ENCODE results near the gene HAUS7.

Gene HAUS7

GRCh38 chrX:153477364-153477857 lies 7.0 kb upstream of the HAUS7 start:
- TF ChIP-seq BACH2 (CRISPR knock-in tag; IDR thresholded peaks at IDR 0.05; ENCODE audit: borderline replicate concordance) (no peak), TCF4 (CRISPR knock-in tag; IDR thresholded peaks at IDR 0.05; ENCODE audit: borderline replicate concordance) (0 out of 2 replicates have a peak, but pooled peaks have one; percentile 2)
- ATAC-seq: peak; percentile 64

- TF ChIP-seq ISL1 (CRISPR knock-in tag; IDR thresholded peaks at IDR 0.05) (no peak), TCF4 (CRISPR knock-in tag; IDR thresholded peaks at IDR 0.05; ENCODE audit: borderline replicate concordance) (peak; percentile 68), RARB (CRISPR knock-in tag; IDR thresholded peaks at IDR 0.05) (no peak), POU6F1 (CRISPR knock-in tag; IDR thresholded peaks at IDR 0.05; ENCODE audit: borderline replicate concordance, low read depth) (no peak), CREB5 (CRISPR knock-in tag; IDR thresholded peaks at IDR 0.05; ENCODE audit: low read depth) (no peak), ZNF70 (CRISPR knock-in tag; IDR thresholded peaks at IDR 0.05) (peak; percentile 70; the same call in 1 of the 2 replicates), SNAI2 (CRISPR knock-in tag; IDR thresholded peaks at IDR 0.05) (no peak)
- peak; percentile 82 for ATAC-seq
These were observed 6.4 kb upstream of the HAUS7 start for GRCh38 chrX:153476666-153477363.

- ATAC-seq: no peak
- TF ChIP-seq TSHZ2 (CRISPR knock-in tag; IDR thresholded peaks at IDR 0.05): no peak
- no peak for TF ChIP-seq ZFP3 (CRISPR knock-in tag; IDR thresholded peaks at IDR 0.05)
- no peak for TF ChIP-seq ISL1 (CRISPR knock-in tag; IDR thresholded peaks at IDR 0.05)
- TF ChIP-seq ZFP30 (CRISPR knock-in tag; IDR thresholded peaks at IDR 0.05): no peak
These were observed 5.4 kb upstream of the HAUS7 start for GRCh38 chrX:153475751-153476281.

GRCh38 chrX:153475271-153475670 lies 4.9 kb upstream of the HAUS7 start:
- TF ChIP-seq TCF4 (CRISPR knock-in tag; IDR thresholded peaks at IDR 0.05; ENCODE audit: borderline replicate concordance) (no peak), ZC3H10 (CRISPR knock-in tag; IDR thresholded peaks at IDR 0.05) (no peak), SNAI2 (CRISPR knock-in tag; IDR thresholded peaks at IDR 0.05) (no peak), ESRRG (CRISPR knock-in tag; IDR thresholded peaks at IDR 0.05) (no peak), CSRNP3 (CRISPR knock-in tag; IDR thresholded peaks at IDR 0.05) (no peak), ZFP3 (CRISPR knock-in tag; IDR thresholded peaks at IDR 0.05) (no peak), ZNF8 (CRISPR knock-in tag; IDR thresholded peaks at IDR 0.05) (no peak), CSDC2 (CRISPR knock-in tag; IDR thresholded peaks at IDR 0.05) (no peak), ZNF565 (CRISPR knock-in tag; conservative IDR thresholded peaks at IDR 0.05; ENCODE audit: low read depth) (no peak), ZFP30 (CRISPR knock-in tag; IDR thresholded peaks at IDR 0.05) (no peak)
- no peak for ATAC-seq

- TF ChIP-seq ZNF70 (CRISPR knock-in tag; IDR thresholded peaks at IDR 0.05) (no peak), PPARA (CRISPR knock-in tag; IDR thresholded peaks at IDR 0.05; ENCODE audit: borderline replicate concordance) (no peak), CSRNP3 (CRISPR knock-in tag; IDR thresholded peaks at IDR 0.05) (no peak), CREB5 (CRISPR knock-in tag; IDR thresholded peaks at IDR 0.05; ENCODE audit: low read depth) (no peak), RARB (CRISPR knock-in tag; IDR thresholded peaks at IDR 0.05) (no peak), ZC3H10 (CRISPR knock-in tag; IDR thresholded peaks at IDR 0.05) (no peak), ZNF8 (CRISPR knock-in tag; IDR thresholded peaks at IDR 0.05) (no peak), ARNTL (CRISPR knock-in tag; IDR thresholded peaks at IDR 0.05; ENCODE audit: borderline replicate concordance, low read depth) (no peak), ISL1 (CRISPR knock-in tag; IDR thresholded peaks at IDR 0.05) (no peak)
- ATAC-seq: no peak
These were observed 4.3 kb upstream of the HAUS7 start for GRCh38 chrX:153474718-153475117.
